ENCODE measurements around the gene PCYT2.

- TF ChIP-seq JUN (IDR thresholded peaks at IDR 0.05; ENCODE audit: borderline replicate concordance, insufficient read depth, insufficient read length, low read depth) (no peak), CTCF (IDR thresholded peaks at IDR 0.05; ENCODE audit: extremely low read depth in 1 of 2, insufficient read depth in 1 of 2, low read depth in 1 of 2, low read length in 2 of 2) (no peak), POLR2AphosphoS5 (IDR thresholded peaks at IDR 0.05; ENCODE audit: insufficient read depth, low read depth, low read length) (no peak), GATA2 (IDR thresholded peaks at IDR 0.05; ENCODE audit: insufficient read depth, insufficient read length, low read depth, low read length) (no peak), POLR2A (IDR thresholded peaks at IDR 0.05; ENCODE audit: low read depth, low read length) (no peak), FOS (IDR thresholded peaks at IDR 0.05; ENCODE audit: borderline replicate concordance, insufficient read depth, low read length) (no peak), EZH2 (IDR thresholded peaks at IDR 0.05; ENCODE audit: borderline replicate concordance, low read depth, low read length, severe bottlenecking) (no peak)
Measured at GRCh38 chr17:81939881-81940385, 28.7 kb upstream of the PCYT2 start.

Data from endothelial cell of umbilical vein (primary cell).